NK-92 (cell line): ENCODE measurements around the gene CCDC201.
"Not testable (repeated sequence)": the region's sequence is repeated elsewhere in the genome, so short reads cannot be mapped to it uniquely, and the experiment has no call there.

Experiments used
- DNase-seq: peaks from one replicate; lab custom pipeline; 2025; ENCODE audit not compliant: unreplicated experiment; lab: John Stamatoyannopoulos, UW

The CCDC201 gene

DNA sequence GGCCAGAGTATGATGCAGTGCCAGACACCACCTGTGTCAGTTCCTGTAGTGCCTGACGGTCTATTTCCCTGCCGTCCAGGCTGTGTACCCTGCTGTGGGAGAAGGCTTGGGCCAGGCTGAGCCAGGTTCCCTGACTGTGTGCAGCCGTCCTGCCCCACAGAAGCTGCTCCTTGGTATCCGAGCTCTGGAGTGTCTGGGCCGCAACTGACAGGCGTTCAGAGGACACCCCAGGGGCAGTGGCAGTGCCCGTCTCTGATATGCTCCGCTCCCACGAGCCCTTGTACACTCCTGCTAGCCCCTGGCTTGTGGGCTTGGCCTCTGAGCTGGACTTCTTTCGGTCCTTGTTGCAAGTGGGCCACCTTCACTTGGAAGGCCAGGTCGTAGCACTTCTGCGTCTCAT lies 55.0 kb downstream of the CCDC201 start:
- DNase-seq: not testable (repeated sequence)

DNA sequence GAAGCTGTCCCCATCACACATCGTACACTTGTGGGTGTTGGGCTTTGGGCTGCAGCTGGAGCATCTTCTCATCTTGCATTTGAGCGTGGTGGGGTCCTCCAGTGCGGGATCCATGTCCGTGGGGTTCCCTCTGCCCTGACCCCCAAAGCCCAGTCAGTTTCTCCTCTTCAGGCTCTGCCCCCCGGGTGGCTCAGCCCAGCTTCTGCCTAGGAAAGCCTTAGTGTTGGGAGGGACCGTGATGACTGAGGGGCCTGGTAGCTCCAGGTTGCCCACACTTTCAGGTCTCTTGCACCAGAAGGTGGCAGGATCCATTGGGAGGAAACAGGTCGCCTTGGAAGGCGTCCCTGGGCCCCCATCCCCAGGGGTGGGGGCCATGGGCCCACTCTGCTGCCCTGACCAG lies 55.9 kb downstream of the CCDC201 start:
- DNase-seq: not testable (repeated sequence)

DNA sequence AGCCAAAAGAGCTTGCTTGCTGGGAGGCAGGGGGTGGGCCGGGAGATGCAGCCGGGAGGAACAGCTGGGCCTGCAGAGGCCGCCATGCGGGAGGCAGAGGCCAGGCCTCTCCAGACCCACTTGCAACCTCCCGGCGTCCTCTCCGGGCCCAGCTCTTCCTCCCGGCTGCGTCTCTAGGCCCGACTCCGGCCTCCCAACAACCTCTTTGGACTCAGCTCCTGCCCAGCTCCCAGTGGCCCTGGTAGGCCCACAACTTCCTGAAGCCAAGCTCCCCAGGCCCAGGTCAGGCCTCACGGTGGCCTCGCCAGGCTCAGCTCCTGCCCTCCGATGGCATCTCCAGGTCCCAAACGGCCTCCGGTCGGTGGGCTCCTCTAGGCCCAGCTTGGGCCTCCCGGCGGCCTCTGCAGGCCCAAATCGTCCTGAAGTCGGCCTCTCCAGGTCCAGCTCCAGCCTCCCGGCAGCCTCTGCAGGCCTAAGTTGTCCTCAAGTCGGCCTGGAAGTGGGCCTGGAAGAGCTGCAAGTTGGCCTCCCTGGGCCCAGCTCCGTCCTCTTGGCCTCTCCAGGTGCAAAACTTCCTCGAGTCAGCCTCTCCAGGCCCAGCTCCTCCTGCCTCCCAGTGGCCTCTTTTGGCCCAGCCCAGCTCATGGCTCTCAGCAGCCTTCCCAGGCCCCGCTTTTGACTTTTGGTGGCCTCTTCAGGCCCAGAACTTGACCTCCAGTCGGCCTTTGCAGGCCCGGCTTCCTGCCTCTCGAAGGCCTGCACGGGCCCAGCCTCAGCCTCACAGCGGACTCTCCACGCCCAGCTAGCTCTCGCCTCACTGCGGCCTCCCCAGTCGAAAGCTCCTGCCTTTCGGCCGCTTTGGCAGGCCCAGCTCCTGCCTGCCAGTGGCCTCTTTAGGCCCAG lies 58.4 kb downstream of the CCDC201 start:
- DNase-seq: not testable (repeated sequence)

DNA sequence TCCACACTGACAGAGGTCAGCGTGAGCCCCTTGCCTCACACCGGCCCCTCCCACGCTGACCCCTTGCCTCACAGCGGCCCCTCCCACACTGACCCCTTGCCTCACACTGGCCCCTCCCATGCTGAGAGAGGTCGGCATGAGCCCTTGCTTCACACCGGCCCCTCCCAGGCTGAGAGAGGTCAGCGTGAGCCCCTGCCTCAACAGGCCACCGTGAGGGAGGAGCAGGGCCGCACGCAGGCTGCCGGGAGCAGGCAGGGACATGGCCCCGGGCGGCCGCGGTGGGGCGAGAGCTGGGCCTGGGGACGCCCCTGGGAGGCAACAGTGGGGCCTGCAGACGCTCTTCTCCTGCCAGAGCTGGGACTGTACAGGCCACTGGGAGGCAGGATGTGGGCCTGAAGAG lies 59.1 kb downstream of the CCDC201 start:
- not testable (repeated sequence) for DNase-seq

DNA sequence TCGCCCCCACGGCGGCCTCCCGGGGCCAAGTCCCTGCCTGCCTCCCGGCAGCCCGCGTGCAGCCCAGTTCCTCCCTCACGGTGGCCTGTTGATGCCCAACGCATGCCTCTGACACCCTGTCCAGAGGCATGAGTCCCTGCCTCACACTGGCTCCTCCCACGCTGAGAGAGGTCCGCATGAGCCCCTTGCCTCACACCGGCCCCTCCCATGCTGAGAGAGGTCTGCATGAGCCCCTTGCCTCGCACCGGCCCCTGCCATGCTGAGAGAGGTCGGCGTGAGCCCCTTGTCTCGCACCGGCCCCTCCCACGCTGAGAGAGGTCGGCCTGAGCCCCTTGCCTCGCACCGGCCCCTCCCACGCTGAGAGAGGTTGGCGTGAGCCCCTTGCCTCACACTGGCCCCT lies 59.9 kb downstream of the CCDC201 start:
- no peak for DNase-seq

DNA sequence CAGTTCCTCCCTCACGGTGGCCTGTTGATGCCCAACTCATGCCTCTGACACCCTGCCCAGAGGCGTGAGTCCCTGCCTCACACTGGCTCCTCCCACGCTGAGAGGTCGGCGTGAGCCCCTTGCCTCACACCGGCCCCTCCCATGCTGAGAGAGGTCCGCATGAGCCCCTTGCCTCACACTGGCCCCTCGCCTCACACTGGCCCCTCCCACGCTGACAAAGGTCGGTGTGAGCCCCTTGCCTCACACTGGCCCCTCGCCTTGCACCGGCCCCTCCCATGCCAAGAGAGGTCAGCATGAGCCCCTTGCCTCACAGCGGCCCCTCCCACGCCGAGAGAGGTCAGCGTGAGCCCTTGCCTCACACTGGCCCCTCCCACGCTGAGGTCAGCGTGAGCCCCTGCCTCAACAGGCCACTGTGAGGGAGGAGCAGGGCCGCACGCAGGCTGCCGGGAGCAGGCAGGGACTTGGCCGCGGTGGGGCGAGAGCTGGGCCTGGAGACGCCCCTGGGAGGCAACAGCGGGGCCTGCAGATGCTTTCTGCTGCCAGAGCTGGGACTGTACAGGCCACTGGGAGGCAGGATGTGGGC lies 61.1 kb downstream of the CCDC201 start:
- DNase-seq: not testable (repeated sequence)

DNA sequence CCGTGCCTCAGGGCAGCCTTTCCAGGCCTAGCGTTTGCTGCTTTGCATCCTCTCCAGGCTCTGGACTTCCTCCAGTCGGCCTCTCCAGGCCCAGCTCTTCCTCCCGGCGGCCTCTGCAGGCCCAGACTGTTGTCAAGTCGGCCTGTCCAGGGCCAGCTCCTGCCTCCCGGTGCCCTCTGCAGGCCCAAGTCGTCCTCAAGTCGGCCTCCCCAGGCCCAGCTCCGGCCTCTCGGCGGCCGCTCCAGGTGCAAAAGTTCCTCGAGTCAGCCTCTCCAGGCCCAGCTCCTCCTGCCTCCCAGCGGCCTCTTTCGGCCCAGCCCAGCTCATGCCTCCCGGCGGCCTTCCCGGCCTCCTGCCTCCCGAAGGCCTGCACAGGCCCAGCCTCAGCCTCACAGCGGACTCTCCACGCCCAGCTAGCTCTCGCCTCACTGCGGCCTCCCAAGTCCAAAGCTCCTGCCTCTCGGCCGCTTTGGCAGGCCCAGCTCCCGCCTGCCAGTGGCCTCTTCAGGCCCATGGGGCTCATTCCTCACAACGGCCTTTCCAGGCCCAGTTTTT lies 62.4 kb downstream of the CCDC201 start:
- not testable (repeated sequence) for DNase-seq
